ENCODE data around the gene ACAD8.

The ACAD8 gene

GRCh38 chr11:134253188-134253993 is at the start of gene ACAD8, which contains the start of gene THYN1:
Gene ACAD8 (plus strand): TSS chr11:134253568. CDS start chr11:134253601, 33 bp downstream.
Gene THYN1 (minus strand): TSS chr11:134253352. CDS start chr11:134252882, 470 bp downstream.
- peak; percentile 84 to 93 (median 92) for DNase-seq (ENCODE audit: low read depth in 3 of 3)

GRCh38 chr11:134205729-134206128 is 47.6 kb upstream of the ACAD8 start:
- no peak for DNase-seq (ENCODE audit: low read depth in 3 of 3)

GRCh38 chr11:134206185-134206584 is 47.2 kb upstream of the ACAD8 start:
- DNase-seq (ENCODE audit: low read depth in 3 of 3), result no peak

GRCh38 chr11:134207538-134208239 is 45.7 kb upstream of the ACAD8 start:
- peak; percentile 26 to 48 (median 27) for DNase-seq (ENCODE audit: low read depth in 3 of 3)

GRCh38 chr11:134215836-134216235 is 37.5 kb upstream of the ACAD8 start:
- DNase-seq (ENCODE audit: low read depth in 3 of 3), result no peak

- no peak for DNase-seq (ENCODE audit: low read depth in 3 of 3)
Observed at GRCh38 chr11:134216816-134217215, 36.6 kb upstream of the ACAD8 start.

GRCh38 chr11:134223121-134223520 is 30.2 kb upstream of the ACAD8 start:
- no peak for DNase-seq (ENCODE audit: low read depth in 3 of 3)

GRCh38 chr11:134223836-134224709 is 29.3 kb upstream of the ACAD8 start, which contains the start of the genes NCAPD3 and VPS26B:
Gene NCAPD3 (minus strand): TSS chr11:134223967. CDS start chr11:134223926, 41 bp downstream.
Gene VPS26B (plus strand): TSS chr11:134224671. CDS start chr11:134225123, 452 bp downstream.
- peak; percentile 88 to 93 (median 93) for DNase-seq (ENCODE audit: low read depth in 3 of 3)

GRCh38 chr11:134224710-134225664 is 28.4 kb upstream of the ACAD8 start:
- peak; percentile 21 to 42 (median 28) for DNase-seq (ENCODE audit: low read depth in 3 of 3)

GRCh38 chr11:134226806-134227325 is 26.5 kb upstream of the ACAD8 start:
- no peak for DNase-seq (ENCODE audit: low read depth in 3 of 3)

- DNase-seq (ENCODE audit: low read depth in 3 of 3), result no peak
Observed at GRCh38 chr11:134228625-134229024, 24.7 kb upstream of the ACAD8 start.

- DNase-seq (ENCODE audit: low read depth in 3 of 3), result no peak
Observed at GRCh38 chr11:134229126-134229790, 24.1 kb upstream of the ACAD8 start.

GRCh38 chr11:134230339-134230738 is 23.0 kb upstream of the ACAD8 start:
- DNase-seq (ENCODE audit: low read depth in 3 of 3), result no peak

- DNase-seq (ENCODE audit: low read depth in 3 of 3), result no peak
Observed at GRCh38 chr11:134231958-134232659, 21.3 kb upstream of the ACAD8 start.

GRCh38 chr11:134233729-134234179 is 19.6 kb upstream of the ACAD8 start:
- DNase-seq (ENCODE audit: low read depth in 3 of 3), result no peak

- no peak for DNase-seq (ENCODE audit: low read depth in 3 of 3)
Observed at GRCh38 chr11:134235399-134235798, 18.0 kb upstream of the ACAD8 start.

- DNase-seq (ENCODE audit: low read depth in 3 of 3), result no peak
Observed at GRCh38 chr11:134236834-134237556, 16.4 kb upstream of the ACAD8 start.

GRCh38 chr11:134237557-134237922 is 15.8 kb upstream of the ACAD8 start:
- no peak for DNase-seq (ENCODE audit: low read depth in 3 of 3)

Data from stimulated activated CD4-positive, alpha-beta T cell treated with anti-CD3 and anti-CD28 coated beads, TNF-alpha, amount 100 ng/mL, for 4 hours (primary cell).